Transverse colon (tissue), 4 donors: ENCODE results near the gene DENND1C.

Experiments
- CTCF ChIP-seq, 5 experiments: fragments of 200-600 bp in 3 of 5; fragments of 450-650 bp in 2 of 5; sonication (generic) in 3 of 5; IDR thresholded peaks; 1 replicate in 2 of 5; 2 replicates in 3 of 5; pipeline ENCODE4 v1.5.1; 2016 to 2017; ENCODE audit warnings: antibody characterized with exemption in 5 of 5, inconsistent platforms in 3 of 5, mild to moderate bottlenecking in 2 of 5, moderate library complexity in 1 of 5
- EP300 ChIP-seq: sonication (generic); formaldehyde crosslinking; IDR thresholded peaks from one replicate; pipeline ENCODE4 v1.6.1; 2017; ENCODE audit warnings: antibody characterized with exemption, low read depth
- POLR2A ChIP-seq: fragments of 450-650 bp; IDR thresholded peaks from one replicate; pipeline ENCODE4 v1.6.1; 2016; ENCODE audit warnings: antibody characterized with exemption, mild to moderate bottlenecking, moderate library complexity
- POLR2AphosphoS5 ChIP-seq, 3 donors: sonication (generic); formaldehyde crosslinking; IDR thresholded peaks; one replicate each; pipeline ENCODE4 v1.6.1; 2016; ENCODE audit warnings: antibody characterized with exemption in 3 of 3

GRCh38 chr19:6424195-6424938, 57.2 kb downstream of the DENND1C start, which contains the start of gene KHSRP:
- TF ChIP-seq POLR2A, result peak; percentile 62
- TF ChIP-seq POLR2AphosphoS5 (IDR thresholded peaks at IDR 0.05), result peak; percentile 87 to 93 (median 90)
- no peak for TF ChIP-seq EP300
- TF ChIP-seq CTCF (IDR thresholded peaks at IDR 0.05), result no peak
